Peyer's patch (tissue), 4 donors: ENCODE results near the gene TFPI. TPM values are rescaled to one million over a fixed set of nuclear protein-coding genes. Genes with fewer than 3 reads are reported as not detected.

Experiments
- DNase-seq, 3 donors: peaks; one replicate each; pipeline ENCODE4 v3.0.0-alpha.2; 2017 to 2019
- H3K27ac ChIP-seq, 4 donors: fragments of 200-600 bp; sonication (generic); one replicate each; pipeline ENCODE4 v1.5.1; 2016 to 2019
- H3K27me3 ChIP-seq, 2 donors: fragments of 200-600 bp; sonication (generic); one replicate each; pipeline ENCODE4 v1.5.1; 2019
- H3K36me3 ChIP-seq, 3 donors: fragments of 200-600 bp; sonication (generic); one replicate each; pipeline ENCODE4 v1.5.1; 2016 to 2019
- H3K4me1 ChIP-seq, 4 donors: fragments of 200-600 bp; sonication (generic); one replicate each; pipeline ENCODE4 v1.5.1; 2016 to 2019
- H3K4me3 ChIP-seq, 4 donors: fragments of 200-600 bp; sonication (generic); 1 replicate in 3 of 4; 2 replicates in 1 of 4; pipeline ENCODE4 v1.5.1; 2016 to 2019; ENCODE audit warnings: mild to moderate bottlenecking in 1 of 4
- H3K9me3 ChIP-seq, 4 donors: fragments of 200-600 bp; sonication (generic); one replicate each; pipeline ENCODE4 v1.5.1; 2016 to 2019; ENCODE audit warnings: mild to moderate bottlenecking in 1 of 4
- POLR2A ChIP-seq, 2 donors: fragments of 450-650 bp; IDR thresholded peaks; one replicate each; pipeline ENCODE4 v1.5.1; 2017; ENCODE audit warnings: antibody characterized with exemption in 2 of 2, mild to moderate bottlenecking in 2 of 2, moderate library complexity in 2 of 2
- total RNA-seq, 4 donors: library from RNA; depleted of rRNA; stranded (reverse); fragments of >200 nt; gene quantifications; one replicate each; pipeline ENCODE4 v1.1.0, GENCODE V29; 2016
- TF ChIP-seq, protein P1 (sequence below), 6 experiments: fragments of 450-650 bp in 4 of 6; fragments of 200-600 bp in 2 of 6; sonication (generic) in 1 of 6; IDR thresholded peaks; one replicate each; pipeline ENCODE4 v1.5.1; 2017 to 2019; ENCODE audit warnings: antibody characterized with exemption in 6 of 6, mild to moderate bottlenecking in 3 of 6, moderate library complexity in 1 of 6

Gene TFPI
- total RNA-seq, 4 donors from 2014 or later, result 69.9 to 91.4 (median 75.8) TPM

DNA sequence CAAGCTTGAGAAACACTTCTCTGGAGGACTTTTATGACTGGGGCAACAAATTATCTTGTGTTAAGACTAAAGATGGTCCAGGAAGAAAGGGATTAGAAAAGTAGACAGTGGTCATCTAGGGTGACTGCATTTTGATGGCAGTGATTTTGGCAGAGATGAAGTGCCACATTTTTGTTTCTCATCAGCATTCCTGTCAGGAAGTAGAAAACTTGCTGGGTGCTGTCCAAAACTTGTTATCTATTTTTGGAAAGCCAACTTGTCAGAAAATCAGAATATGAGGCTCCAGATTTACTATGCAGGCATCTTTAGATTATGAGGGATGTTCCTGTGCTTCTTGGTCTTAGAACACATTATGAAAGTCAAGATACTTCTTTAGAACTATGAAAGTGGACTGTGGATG lies 77.2 kb downstream of the TFPI start:
- no peak for DNase-seq
- no peaks in the 10 kb centered on the region for H3K27me3 ChIP-seq
- no peaks in the 10 kb centered on the region for H3K4me1 ChIP-seq
- no peak overlapping the region for H3K27ac ChIP-seq
- no peak overlapping the region for H3K4me3 ChIP-seq
- no peak for TF ChIP-seq POLR2A (IDR thresholded peaks at IDR 0.05)
- TF ChIP-seq, protein P1, sequence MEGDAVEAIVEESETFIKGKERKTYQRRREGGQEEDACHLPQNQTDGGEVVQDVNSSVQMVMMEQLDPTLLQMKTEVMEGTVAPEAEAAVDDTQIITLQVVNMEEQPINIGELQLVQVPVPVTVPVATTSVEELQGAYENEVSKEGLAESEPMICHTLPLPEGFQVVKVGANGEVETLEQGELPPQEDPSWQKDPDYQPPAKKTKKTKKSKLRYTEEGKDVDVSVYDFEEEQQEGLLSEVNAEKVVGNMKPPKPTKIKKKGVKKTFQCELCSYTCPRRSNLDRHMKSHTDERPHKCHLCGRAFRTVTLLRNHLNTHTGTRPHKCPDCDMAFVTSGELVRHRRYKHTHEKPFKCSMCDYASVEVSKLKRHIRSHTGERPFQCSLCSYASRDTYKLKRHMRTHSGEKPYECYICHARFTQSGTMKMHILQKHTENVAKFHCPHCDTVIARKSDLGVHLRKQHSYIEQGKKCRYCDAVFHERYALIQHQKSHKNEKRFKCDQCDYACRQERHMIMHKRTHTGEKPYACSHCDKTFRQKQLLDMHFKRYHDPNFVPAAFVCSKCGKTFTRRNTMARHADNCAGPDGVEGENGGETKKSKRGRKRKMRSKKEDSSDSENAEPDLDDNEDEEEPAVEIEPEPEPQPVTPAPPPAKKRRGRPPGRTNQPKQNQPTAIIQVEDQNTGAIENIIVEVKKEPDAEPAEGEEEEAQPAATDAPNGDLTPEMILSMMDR (IDR thresholded peaks at IDR 0.05), result no peak
- H3K36me3 ChIP-seq, result no peaks in the 10 kb centered on the region
- no peaks in the 10 kb centered on the region for H3K9me3 ChIP-seq

DNA sequence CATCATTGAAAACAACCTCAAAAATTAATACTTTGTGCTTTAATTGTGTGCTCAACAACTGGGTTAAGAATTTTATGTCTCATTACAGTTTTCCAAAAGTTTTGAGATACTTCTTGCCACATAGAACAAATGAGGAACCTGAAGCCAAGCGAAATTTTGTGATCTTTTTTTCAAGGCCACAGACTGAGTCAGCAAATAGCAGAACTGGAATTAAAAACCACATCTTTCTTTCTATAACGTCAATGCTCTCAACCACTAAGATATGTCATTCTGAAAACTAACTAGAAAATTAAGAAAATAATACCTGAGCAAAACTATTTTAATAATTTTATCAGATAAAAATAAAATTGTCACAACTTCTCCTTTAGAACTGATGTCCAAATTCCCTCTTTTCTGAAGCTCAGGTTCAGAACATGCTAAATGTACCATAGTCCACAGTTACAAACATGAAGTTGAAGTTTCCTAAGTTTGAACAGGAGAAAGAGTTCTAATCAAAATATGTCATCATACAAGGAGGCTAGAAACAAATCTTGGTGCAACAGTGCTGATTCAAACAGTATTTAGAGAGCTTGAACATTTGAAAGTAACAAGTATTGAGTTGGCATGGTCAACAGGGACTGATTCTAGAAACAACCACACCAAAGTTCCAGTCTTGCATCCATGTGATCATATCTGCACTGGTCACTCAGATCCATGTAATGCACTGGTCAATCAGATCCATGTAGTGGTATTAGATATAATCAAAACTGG lies 78.6 kb downstream of the TFPI start:
- TF ChIP-seq, protein P1 (IDR thresholded peaks at IDR 0.05), result no peak
- no peak for TF ChIP-seq POLR2A (IDR thresholded peaks at IDR 0.05)
- no peak for DNase-seq
- Histone ChIP-seq H3K27me3 (no peaks in the 10 kb centered on the region), H3K4me1 (no peaks in the 10 kb centered on the region), H3K36me3 (no peaks in the 10 kb centered on the region), H3K4me3 (no peak overlapping the region), H3K9me3 (no peaks in the 10 kb centered on the region), H3K27ac (no peak overlapping the region)

DNA sequence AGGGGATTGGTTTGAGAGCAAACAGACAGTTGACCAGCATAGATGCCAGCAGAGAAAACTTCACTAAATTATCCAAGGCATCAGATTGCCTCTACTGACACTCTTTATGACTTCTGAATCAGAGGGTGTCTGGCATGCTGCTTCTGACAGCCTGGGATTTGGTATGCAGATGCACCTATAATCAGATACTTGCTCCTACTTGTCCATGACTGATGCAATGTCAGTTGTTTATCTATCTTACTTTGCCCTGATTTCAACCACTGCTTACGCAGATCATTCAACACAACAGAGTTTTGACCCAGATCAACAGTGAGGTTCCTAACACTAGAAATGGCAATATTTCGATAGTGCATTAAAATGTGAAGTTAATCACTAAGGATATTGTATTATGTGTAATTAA lies 83.5 kb downstream of the TFPI start:
- Histone ChIP-seq H3K4me3 (no peak overlapping the region), H3K27ac (no peak overlapping the region), H3K4me1 (no peaks in the 10 kb centered on the region), H3K9me3 (no peaks in the 10 kb centered on the region), H3K36me3 (no peaks in the 10 kb centered on the region), H3K27me3 (peaks cover 0 to 3% of the 10 kb centered on the region in 2 donors)
- TF ChIP-seq POLR2A (IDR thresholded peaks at IDR 0.05), result no peak
- TF ChIP-seq, protein P1 (IDR thresholded peaks at IDR 0.05), result no peak
- DNase-seq, result no peak

DNA sequence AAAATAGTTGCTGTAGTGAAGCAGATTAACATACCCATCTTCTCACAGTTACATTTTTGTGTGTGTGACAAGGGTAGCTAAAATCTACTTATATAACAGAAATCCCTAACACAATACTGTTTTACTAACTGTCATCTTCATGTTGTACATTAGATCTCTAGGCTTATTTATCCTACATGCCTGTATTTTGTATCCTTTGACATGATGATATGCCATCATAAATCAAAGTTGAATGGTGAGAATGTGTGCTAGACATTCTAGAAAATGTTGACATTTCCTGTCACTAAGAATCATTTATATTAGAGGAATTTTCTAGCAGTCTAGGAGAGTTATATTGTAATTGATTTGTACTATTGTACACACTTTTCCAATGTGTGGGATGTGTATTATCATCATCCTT lies 84.7 kb downstream of the TFPI start:
- no peaks in the 10 kb centered on the region for H3K9me3 ChIP-seq
- no peaks in the 10 kb centered on the region for H3K4me1 ChIP-seq
- H3K27ac ChIP-seq, result no peak overlapping the region
- no peak overlapping the region for H3K4me3 ChIP-seq
- no peak for DNase-seq
- peaks cover 0 to 3% of the 10 kb centered on the region in 2 donors for H3K27me3 ChIP-seq
- TF ChIP-seq, protein P1 (IDR thresholded peaks at IDR 0.05), result no peak
- TF ChIP-seq POLR2A (IDR thresholded peaks at IDR 0.05), result no peak
- H3K36me3 ChIP-seq, result no peaks in the 10 kb centered on the region

DNA sequence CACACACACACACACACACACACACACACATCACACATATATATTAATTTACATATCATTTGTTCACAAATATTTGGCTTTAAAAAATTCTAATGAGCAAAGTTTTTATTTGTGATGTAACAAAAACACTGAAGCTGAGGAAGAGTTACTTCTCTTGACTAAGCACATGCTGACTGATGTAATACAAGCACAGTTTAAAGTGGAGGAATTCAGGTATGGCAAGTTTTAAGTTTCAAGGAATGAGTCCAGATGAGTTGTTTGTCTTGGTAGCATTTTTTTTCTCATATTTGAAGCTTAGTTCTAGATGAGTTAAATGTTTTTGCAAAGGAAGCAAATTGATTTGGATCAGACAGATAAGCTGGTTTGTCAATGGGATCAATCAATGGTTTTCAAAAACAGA lies 86.0 kb downstream of the TFPI start:
- no peak overlapping the region for H3K27ac ChIP-seq
- no peak for DNase-seq
- no peaks in the 10 kb centered on the region for H3K36me3 ChIP-seq
- no peak overlapping the region for H3K4me3 ChIP-seq
- no peaks in the 10 kb centered on the region for H3K9me3 ChIP-seq
- no peaks in the 10 kb centered on the region for H3K4me1 ChIP-seq
- TF ChIP-seq, protein P1 (IDR thresholded peaks at IDR 0.05), result no peak
- TF ChIP-seq POLR2A (IDR thresholded peaks at IDR 0.05), result no peak
- H3K27me3 ChIP-seq, result peaks cover 0 to 3% of the 10 kb centered on the region in 2 donors
